GM21526 (cell line): Measurements from ENCODE around the gene HOXC11.

ENCODE experiments used
- ATAC-seq: cut with Tn5 transposase; IDR thresholded peaks from one replicate; pipeline ENCODE4 v1.9.1; 2021; ENCODE audit warnings: moderate library complexity; ENCODE audit not compliant: unreplicated experiment, low FRiP score

Gene HOXC11

GRCh38 chr12:53983568-53983949, 10.6 kb downstream of the HOXC11 start:
- ATAC-seq = no peak

- ATAC-seq = no peak
Measured at GRCh38 chr12:53983950-53984572, 11.1 kb downstream of the HOXC11 start.

DNA sequence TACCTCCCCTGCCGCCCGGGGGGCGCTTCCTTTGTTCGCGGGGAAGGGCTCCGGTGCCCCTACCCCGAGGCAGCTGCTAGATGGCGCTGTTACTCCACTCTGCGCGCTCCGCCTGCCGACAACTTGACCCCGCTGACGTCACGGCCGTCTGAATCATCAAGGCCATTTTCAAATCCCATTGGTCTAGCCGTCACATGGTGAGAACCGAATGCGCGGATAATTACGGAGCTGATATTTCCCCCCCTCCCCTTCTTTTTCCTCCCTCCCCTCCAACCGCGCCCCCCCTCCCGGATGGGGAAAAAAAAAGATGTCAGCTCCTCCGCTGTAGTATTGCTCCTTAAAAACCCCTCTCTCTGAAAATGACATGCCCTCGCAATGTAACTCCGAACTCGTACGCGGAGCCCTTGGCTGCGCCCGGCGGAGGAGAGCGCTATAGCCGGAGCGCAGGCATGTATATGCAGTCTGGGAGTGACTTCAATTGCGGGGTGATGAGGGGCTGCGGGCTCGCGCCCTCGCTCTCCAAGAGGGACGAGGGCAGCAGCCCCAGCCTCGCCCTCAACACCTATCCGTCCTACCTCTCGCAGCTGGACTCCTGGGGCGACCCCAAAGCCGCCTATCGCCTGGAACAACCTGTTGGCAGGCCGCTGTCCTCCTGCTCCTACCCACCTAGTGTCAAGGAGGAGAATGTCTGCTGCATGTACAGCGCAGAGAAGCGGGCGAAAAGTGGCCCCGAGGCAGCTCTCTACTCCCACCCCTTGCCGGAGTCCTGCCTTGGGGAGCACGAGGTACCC, 12.2 kb downstream of the HOXC11 start, which contains the start of gene HOXC10:
TSS of gene HOXC10 (plus strand) at position 246 of the 791 bp plus-strand sequence. CDS start at position 360, 114 bp downstream.
- ATAC-seq = peak; percentile 61

DNA sequence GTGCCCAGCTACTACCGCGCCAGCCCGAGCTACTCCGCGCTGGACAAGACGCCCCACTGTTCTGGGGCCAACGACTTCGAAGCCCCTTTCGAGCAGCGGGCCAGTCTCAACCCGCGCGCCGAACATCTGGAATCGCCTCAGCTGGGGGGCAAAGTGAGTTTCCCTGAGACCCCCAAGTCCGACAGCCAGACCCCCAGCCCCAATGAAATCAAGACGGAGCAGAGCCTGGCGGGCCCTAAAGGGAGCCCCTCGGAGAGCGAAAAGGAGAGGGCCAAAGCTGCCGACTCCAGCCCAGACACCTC, 12.7 kb downstream of the HOXC11 start:
- no peak for ATAC-seq

DNA sequence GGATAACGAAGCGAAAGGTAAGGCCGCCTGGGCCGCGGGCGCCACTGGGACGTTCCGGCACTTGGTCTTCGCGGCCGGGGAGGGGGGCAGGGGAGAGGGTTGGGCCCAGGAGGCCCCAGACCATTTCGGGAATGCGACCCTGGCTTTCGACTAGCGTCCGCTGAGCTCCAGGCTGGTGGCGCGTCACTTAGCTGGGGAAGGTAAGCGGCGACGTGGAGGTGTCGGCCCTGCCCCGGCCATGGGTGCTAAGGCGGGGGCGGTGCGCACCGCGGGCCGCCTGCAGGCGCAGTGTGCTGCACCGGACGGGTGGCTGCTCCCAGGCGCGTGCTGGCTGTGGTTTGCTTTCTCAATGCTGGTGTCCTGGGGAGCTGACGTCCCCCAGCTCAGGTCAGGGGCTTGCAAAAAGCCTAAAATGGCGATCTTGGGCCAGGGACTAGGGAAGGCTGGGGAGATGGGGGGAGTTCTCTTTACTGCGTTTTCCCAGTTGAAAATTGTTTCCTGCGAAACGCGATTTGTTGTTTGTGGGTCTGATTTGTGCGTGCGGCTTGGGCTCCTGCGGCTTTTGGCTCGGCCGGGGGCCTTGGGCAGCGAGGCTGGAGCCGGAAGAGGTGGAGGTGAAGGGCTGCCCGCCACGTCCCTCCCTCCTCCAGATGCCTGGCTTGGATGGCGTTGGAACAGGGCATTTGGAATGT, 13.2 kb downstream of the HOXC11 start:
- ATAC-seq = no peak

DNA sequence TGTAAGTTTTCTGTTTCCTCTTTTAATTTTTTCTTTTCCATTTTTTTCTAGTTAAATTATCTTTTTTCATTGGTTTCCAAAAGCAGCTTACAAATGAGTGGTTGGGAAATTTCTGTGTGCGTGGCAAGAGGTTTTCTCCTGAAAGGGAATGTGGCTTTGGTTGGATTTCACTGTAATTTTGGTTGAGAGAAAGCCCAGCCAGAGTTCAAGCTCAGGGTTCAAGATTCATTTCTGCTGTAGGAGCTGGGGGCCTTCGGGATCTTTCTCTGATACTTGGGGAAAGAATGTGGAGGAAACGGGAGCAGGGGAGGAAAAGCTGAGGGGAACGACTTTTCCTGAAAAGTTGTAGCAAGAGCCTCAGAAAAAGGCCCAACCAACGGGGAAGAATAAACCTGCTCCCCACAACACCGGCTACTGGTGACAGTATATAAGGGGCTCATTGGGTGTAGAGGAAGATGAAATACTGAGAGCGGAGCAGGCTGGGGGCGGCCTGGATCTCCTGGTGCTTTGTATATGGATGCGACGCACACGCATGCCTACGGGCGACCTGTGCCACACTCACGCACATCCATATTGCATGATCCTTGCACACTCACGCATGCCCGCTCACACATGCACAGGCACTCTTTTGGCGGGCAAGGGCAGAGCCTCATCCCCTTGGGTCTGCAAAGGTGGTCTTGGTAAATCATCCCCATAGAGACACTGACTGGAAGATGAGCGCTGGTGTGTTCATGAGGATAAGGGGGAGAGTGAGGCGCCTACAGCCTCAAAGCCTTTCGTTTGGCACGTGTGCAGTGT, 14.0 kb downstream of the HOXC11 start:
- ATAC-seq = no peak

DNA sequence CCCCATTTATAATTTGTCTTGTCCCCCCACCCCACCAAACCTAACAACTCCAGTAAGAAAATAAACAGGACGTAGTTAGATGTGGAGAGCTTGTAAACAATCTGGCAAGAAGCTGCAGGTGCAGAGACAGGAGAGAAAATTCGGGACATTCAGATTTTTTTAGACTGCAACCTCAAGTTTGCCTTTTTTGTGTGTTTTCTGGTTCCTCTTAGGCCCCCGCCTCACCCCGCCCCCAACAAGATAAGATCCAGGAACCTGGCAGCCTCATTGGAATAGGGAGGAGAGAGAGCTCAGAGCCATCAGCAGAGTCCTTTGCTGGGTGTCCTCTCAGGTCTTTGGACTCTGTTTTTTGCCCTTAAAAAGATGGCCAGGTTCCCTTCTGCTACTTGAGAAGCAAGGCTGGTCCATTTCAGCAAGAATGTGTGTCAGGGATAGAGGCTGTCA, 14.9 kb downstream of the HOXC11 start:
- no peak for ATAC-seq

DNA sequence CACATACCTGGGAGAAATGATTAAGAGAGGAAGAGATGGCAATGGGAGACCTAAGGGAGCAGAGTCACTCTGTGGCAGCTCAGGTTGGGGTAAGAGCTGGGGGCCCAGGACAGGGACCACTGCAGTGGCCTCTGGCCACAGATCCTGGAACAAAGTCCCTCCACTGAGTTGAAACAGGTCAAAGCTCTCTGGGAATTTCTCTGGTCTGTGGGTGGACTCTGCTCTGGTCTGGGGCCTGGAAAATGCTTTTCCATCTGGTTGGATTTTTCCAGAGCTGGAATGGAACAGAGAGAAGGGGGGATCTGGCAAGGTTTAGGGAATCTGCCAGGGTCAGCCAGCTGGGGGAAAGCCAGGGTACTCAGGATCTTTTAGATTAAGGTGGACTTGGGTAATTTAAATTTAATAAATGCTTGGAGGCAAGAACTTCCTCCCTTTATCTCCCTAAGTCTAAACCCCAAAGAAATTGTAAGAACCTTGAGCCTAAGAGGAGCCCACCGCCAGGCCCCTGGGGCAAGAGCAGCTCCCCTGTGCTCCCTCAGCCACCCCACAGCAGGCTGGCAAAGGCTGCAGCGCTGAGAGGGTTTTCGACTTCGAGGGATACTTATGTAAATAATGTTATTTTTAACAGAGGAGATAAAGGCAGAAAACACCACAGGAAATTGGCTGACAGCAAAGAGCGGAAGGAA, 15.8 kb downstream of the HOXC11 start:
- no peak for ATAC-seq

DNA sequence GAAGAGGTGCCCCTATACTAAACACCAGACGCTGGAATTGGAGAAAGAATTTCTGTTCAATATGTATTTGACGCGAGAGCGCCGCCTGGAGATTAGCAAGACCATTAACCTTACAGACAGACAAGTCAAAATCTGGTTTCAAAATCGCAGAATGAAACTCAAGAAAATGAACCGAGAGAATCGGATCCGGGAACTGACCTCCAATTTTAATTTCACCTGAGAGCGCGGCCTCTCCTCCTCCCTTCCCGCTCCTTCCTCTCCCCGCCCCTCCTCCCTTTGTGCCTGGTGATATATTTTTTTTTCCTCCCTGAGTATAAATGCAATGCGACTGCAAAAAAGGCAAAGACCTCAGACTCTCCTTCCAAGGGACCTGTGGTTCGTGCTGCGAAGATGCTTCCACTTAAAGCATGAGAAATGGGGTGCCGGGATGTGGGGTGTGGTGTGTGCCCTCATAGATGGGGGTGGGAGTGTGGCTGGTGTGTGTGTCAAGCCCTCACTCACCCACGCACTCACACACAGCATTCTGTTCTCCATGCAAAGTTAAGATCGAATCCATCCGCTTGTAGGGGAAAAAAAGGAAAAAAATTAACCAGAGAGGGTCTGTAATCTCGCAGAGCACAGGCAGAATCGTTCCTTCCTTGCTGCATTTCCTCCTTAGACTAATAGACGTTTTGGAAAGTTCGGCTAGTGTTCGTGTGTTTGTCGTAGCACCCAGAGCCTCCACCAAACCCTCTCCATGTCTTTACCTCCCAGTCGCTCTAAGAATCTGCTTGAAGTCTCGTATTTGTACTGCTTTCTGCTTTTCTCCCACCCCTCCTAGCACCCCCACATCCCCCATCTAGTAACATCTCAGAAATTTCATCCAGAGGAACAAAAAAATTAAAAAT, 16.5 kb downstream of the HOXC11 start:
- ATAC-seq = no peak

- no peak for ATAC-seq
Measured at GRCh38 chr12:53990311-53991076, 17.6 kb downstream of the HOXC11 start.

DNA sequence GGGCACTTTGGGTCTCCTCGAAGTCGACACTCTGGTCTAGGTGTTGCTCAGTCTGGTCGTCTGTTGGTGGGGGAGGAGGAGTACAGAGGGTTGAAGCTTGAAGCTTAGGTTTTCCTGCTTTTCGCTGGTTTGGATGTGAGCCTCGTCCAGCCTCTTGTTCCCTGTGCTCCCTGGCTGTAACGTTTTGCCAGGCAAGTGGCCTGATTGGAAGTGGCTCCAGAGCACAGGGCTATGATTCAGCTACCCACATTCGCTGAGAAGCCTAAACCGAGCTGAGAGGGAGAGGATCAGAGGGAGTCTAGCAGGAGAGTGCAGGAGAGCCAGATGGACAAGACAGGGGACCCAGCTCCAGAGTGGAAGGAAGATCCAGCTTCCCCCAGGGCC, 18.1 kb downstream of the HOXC11 start:
- ATAC-seq = no peak

- ATAC-seq = no peak
Measured at GRCh38 chr12:53992377-53992889, 19.5 kb downstream of the HOXC11 start.

DNA sequence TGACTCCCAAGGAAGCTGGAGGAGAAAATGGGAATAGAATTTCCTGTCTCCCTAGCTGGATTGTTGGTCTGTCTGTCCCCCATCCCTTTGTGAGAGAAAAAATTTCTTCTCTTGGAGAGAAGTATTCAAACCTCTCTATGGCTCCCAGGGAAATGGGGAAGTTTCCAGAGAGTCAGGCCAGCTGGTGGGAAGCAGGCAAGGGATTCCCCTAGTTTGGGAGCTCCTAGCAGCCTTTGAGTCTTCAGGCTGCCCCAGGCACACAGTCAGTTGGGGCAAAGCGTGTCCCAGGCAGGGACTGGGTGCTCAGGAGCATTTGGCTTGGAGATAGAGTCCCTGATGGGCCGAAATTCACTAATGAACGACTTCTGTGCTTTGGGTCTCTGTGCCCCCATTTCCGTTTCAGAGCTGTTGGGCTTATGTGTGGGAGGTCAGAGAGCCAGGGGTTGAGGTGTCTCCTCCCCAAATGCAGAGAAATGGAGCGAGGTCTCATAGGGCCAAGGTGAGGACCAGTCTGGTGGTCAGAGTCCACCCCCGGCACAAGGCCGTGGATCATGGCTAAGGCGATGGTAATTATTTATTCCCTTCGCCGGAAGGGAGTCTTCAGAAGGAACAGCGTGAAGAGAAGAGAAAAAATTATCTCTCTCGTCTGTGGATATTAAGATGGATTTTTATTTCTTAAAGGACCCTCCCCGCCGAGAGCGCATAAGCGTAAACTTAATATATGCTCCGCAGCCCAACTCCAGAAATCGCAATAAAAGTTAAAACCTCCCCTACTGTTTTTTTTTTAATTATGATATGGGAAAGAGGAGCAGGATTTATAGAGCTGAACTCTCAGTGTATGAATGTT, 20.5 kb downstream of the HOXC11 start:
- no peak for ATAC-seq

DNA sequence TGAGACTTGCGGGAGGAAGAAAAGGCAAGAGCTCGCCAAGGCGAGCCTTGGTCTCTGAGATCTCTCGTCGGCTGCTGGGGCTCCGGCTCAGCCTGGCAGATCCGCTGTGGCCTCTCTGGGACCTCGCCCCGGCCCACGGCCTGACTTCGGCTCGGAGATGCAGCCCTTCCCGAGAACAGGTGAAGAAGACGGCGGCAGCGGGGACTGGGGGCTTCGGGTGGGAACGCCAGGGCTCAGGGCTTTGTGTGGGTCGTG, 21.0 kb downstream of the HOXC11 start:
- no peak for ATAC-seq

DNA sequence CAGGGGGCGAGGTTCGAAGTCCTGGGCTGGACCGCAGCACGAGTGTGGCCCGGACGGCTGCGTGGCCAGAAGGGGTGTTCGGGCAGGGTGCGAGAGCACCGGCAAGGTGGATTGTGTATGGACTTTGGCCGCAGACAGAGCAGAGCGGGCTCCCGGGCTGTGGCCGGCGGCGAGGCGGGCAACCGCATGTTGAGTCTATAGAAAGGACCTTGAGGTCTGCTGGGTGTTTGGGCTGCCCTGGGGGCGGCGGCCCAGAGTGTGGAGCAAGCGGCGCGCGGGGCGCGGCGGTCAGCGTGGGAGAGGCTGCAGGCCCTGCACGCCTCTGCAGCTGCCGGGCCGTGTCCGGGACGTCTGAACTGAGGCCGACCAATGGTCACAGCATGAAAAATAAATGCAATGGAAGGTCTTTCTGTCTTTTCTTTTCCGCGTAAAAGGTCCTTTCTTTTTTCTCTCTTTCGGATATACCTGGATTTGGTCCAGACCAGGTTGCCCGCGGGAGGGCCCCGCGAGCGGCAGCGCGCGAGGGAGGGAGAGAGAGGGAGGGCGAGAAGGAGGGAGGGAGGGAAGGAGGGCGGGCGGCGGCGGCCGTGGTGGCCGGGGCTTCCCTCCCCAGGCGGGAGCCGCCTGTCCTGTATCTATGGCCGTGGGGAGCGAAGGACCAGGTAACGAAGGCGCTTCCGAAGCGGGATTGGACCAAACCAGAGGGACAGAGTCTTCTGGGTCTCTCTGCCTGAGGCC, 21.5 kb downstream of the HOXC11 start:
- no peak for ATAC-seq

GRCh38 chr12:53995002-53995377, 22.1 kb downstream of the HOXC11 start:
- ATAC-seq = no peak
